ENCODE measurements around the gene RASGRP4.

- TF ChIP-seq CTCF (conservative IDR thresholded peaks at IDR 0.05; ENCODE audit: low read length), result no peak
- no peak for TF ChIP-seq EZH2phosphoT487 (IDR thresholded peaks at IDR 0.05; ENCODE audit: borderline replicate concordance)
These were observed 13.1 kb downstream of the RASGRP4 start for GRCh38 chr19:38412961-38413360.
